Hepatic stellate cell (primary cell): ENCODE measurements around the gene TAF1.
"Not testable (repeated sequence)": the region's sequence is repeated elsewhere in the genome, so short reads cannot be mapped to it uniquely, and the experiment has no call there.

Experiments
- DNase-seq: peaks from one replicate; pipeline ENCODE4 v3.0.0; 2011; ENCODE audit warnings: low spot score

Gene TAF1

DNA sequence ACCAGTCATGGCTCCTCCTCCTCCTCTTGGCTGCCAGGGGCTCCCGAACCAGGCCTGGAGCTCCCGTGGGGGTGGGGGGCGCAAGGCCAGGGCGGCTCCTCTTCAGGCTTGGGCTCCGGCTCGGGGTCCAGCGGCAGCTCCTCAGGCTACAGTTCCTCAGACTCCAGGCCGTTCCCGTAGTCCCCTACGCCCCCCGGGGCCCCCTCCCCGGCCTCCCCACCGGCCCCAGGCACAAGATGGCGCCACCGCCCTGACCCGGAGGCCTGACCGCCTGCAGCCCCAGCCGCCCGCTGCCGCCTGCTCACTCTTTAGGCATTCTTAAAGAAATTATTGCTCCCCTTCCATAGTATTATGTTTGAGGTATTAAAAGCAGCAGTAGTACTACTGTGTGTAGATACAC is 54.5 kb downstream of the TAF1 start:
- no peak for DNase-seq

DNA sequence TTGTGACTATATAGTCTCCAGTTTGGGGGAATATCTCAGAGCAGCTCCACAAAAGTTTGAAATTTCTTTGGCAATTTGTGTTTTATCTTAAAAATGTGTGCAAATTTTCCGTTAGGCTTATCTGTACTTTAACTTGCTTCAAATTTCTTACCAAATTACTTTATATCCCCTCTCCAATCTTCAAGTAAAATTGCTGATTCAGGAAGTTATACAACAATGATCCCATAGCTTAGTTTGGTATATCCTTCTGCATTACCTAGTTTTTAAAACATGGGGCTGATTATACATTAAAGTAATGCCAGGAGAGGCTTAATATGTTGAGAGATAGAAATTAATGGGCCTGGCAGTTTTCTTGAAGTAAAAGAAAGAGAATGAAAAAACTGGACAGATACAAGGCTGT is 66.6 kb downstream of the TAF1 start:
- no peak for DNase-seq

DNA sequence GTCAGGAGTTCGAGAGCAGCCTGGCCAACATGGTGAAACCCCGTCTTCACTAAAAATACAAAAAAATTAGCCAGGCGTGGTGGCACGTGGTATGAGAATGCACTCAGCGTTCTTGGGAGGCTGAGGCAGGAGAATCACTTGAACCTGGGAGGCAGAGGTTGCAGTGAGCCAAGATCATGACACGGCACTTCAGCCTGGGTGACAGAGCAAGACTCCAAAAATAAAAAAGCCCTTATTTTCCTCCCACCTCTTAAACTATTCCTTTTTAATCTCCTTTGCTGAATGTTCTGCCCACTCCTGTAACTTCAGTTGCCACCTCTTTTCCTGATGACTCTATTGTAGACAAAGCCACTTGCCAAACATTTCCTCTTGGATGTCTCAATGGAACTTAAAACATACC is 72.6 kb downstream of the TAF1 start:
- DNase-seq: no peak

DNA sequence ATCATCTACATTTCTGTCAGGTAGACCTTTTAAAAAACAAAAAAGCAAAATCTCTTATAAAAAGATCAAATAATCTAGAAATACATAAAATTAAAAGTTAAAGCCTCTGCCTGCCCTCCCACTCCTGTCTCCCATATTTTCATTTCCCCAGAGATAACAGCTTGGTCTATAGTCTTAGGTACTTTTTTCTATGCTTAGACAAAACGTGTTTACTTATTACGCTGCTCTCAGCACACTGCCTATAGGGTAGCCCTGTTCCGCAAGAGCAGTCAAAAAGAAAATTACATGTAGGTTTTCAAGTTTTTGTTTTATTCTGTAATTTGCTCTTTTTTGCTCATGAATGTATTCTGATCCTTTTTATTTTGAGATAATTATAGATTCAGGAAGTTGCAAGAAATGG is 73.3 kb downstream of the TAF1 start:
- DNase-seq: no peak

DNA sequence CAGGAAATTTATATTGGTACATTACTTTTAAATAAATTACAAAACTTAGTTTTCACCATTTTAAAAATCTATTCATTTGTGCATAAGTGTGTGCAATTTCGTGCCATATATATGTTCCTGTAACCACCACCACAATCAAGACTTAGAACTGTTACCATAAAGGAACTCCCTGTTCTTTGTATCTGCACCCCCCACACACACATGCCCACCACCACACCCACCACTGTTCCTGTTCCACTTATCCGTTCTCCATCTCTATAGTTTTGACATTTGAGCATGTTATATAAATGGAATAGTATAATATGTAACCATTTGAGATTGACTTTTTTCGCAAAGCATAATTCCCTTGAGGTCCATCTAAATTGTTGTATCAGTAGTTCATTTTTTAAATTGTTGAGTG is 73.7 kb downstream of the TAF1 start:
- DNase-seq: no peak

DNA sequence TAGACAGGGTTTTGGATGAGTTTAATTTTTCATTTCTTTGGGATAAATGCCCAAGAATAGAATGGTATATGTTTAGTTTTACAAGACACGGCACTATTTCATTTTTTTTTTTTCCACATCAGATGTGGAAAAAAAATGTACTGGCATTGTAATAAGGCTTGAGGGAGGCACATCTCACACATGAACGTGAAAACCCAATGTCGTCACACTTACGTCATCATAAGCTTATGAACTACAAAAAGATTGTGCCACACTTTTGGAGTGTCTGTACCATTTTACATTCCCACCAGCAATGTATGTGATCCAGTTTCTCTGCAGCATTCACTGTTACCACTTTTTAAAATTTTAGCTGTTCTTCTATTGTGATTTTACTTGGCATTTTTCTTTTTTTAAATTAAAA is 74.2 kb downstream of the TAF1 start:
- no peak for DNase-seq

DNA sequence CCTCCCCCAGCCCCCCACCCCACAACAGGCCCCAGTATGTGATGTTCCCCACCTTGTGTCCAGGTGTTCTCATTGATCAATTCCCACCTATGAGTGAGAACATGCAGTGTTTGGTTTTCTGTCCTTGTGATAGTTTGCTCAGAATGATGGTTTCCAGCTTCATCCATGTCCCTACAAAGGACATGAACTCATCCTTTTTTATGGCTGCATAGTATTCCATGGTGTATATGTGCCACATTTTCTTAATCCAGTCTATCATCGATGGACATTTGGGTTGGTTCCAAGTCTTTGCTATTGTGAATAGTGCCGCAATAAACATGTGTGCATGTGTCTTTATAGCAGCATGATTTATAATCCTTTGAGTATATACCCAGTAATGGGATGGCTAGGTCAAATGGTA is 75.7 kb downstream of the TAF1 start:
- not testable (repeated sequence) for DNase-seq

DNA sequence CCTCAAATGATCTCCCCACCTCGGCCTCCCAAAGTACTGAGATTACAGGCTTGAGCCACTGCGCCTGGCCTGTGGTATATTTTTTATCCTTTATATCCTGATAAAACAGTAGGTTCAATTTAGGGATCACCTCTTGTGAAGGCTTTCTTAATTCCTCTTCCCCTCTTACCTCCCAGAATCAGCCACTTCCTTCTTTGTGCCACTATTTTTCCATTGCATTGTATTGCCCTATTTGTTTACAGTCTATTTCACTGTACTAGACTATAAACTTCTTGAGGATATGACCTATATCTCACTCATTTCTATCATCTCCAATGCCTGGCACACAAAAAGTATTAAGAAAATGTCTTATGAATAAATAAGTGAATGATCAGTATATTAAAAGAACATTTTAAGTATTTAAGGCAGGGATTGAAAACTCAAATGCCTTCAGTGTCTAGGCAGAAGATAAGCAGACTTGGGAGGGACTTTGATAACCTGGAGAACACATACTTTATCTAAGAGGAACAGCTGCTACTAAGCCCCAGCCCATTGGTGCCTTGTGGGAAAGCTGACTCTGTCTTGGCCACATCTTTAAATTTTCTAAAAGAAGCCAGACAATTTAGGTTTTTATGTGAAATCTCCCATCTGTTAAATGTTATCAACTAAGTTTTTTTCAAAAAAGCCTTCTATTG is 84.4 kb downstream of the TAF1 start:
- no peak for DNase-seq

DNA sequence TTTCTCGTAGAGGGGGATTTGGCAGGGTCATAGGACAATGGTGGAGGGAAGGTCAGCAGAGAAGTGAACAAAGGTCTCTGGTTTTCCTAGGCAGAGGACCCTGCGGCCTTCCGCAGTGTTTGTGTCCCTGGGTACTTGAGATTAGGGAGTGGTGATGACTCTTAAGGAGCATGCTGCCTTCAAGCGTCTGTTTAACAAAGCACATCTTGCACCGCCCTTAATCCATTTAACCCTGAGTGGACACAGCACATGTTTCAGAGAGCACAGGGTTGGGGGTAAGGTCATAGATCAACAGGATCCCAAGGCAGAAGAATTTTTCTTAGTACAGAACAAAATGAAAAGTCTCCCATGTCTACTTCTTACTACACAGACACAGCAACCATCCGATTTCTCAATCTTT is 85.4 kb downstream of the TAF1 start:
- DNase-seq: not testable (repeated sequence)

DNA sequence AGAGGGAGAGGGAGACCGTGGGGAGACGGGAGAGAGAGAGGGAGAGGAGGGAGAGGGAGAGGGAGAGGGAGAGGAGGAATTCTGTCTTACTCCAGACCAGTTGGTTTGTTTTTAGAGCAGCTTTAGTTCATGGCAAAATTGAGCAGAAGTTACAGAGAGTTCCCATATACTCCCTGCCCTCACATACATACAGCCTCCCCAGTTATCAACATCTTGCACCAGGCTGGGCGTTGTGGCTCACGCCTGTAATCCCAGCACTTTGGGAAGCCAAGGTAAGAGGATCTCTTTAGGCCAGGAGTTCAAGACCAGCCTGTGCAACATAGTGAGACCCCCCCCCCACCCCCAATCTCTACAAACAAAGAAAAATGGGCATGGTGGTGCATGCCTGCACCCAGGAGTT is 86.9 kb downstream of the TAF1 start:
- DNase-seq: no peak

DNA sequence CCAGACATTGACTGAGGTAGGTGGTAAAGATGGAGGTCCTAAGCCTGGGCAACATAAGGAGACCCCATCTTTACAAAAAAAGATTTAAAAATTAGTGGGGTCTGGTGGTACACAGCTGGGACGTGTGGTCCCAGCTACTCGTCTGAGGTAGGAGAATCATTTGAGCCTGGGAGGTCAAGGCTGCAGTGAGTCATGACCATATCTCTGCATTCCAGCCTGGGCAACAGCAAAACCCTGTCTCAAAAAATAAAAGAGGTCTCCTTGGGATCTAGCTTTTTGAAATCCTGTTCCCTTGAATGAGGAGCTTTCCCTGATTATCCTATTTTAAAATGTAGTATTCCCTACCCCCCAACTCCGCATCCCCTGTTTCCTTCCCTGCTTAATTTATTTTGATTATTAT is 88.1 kb downstream of the TAF1 start:
- DNase-seq: no peak

DNA sequence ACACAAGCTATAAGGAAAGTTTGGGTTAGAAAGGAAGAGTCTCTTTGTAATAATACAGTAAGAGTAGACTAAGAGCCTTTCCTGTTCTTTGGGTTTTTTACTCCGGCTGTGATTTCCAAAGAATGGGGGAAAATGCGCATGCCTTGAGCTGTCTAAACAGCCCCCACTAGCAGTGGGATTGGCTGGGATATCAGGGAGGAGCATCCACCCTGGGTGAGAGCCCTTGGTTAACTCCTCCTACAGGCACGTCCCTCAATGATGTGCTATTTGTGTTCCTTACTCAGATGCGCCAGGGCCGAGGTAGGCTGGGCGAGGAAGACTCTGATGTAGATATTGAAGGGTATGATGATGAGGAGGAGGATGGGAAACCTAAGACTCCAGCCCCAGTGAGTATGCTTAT is 92.7 kb downstream of the TAF1 start:
- DNase-seq: no peak

DNA sequence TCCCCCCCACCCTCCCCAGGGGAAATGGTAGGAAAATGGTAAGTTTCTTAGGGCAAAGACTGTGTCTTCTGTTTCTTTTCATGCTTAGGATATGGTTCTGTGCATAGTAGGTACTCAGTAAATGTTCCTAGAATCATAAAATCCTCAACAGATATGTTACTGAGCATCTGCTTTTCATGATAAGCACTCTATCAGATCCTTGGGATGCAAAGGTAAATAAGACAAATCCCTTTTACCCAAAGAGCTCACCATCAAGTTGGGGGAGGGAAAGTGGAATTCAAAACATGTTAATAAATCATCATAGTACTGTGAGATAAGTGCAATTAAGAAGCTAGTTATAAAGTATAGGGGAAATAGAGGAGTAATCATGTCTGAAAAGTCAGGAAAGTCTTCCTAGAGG is 98.8 kb downstream of the TAF1 start:
- DNase-seq: no peak

DNA sequence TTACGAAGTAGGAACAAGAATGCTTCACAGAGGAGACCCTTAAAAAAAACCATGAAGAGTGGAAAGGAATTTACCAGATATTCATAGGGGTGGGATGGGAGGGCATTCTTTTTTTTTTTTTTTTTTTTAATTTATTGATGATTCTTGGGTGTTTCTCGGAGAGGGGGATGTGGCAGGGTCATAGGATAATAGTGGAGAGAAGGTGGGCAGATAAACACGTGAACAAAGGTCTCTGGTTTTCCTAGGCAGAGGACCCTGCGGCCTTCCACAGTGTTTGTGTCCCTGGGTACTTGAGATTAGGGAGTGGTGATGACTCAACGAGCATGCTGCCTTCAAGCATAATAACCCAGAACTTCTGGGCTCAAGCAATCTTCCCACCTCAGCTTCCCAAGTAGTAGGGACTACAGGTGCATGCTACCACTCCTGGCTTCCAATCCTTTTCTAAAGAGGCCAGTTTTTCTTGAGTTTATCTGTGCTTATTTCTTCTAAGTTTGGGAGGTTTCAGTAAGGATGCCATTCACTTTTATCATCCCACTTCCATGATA is 100.9 kb downstream of the TAF1 start:
- no peak for DNase-seq

DNA sequence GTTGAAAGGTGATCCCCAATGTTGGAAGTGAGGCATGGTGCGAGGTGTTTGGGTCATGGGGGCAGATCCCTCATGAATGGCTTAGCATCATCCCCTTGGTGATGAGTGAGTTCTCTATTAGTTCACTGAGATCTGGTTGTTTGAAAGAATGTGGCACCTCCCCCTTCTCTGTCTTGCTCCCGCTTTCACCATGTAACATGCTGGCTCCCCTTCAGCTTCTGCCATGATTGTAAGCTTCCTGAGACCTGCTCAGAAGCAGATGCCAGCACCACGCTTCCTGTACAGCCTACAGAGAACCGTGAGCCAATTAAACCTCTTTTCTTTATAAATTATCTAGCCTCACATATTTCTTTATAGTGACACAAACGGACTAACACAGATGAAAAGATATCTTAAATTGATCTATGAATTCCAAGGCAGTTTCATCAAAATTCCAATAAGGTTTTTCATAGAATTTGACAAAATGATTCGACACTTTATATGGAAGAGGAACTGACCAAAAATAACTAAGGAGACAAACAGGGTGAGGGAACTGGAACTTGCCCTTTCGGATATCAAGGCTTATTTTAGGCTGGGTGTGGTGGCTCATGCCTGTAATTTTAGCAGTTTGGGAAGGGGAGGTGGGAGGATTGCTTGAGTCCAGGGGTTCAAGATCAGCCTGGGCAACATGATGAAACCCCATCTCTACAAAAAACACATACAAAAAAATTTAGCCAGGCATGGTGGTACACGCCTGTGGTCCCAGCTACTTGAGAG is 109.8 kb downstream of the TAF1 start:
- no peak for DNase-seq

DNA sequence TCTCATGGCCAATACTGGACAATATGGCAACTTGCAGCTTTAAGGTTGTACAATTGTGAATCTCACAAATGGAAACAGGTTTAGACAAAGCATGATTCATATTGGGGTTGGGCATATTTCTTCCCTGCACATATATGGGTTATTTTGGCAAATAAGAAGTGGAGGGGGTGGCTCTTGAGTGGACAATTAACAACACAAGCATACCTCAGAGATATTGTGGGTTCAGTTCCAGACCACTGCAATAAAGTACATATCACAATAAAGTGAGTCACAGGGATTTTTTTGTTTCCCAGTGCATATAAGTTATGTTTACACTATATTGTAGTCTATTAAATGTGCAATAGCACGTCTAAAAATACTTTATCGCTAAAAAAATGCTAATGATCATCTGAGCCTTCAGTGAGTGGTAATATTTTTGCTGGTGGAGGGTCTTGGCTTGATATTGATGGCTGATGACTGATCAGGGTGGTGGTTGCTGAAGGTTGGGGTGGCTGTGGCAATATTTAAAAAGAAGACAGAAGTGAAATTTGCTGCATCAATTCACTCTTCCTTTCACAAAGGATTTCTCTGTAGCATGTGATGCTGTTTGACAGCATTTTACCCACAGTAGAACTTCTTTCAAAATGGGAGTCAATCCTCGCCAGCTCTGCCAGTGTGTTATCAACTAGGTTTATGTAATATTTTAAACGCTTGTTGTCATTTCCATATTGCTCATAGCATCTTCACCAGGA is 116.2 kb downstream of the TAF1 start:
- DNase-seq: no peak

DNA sequence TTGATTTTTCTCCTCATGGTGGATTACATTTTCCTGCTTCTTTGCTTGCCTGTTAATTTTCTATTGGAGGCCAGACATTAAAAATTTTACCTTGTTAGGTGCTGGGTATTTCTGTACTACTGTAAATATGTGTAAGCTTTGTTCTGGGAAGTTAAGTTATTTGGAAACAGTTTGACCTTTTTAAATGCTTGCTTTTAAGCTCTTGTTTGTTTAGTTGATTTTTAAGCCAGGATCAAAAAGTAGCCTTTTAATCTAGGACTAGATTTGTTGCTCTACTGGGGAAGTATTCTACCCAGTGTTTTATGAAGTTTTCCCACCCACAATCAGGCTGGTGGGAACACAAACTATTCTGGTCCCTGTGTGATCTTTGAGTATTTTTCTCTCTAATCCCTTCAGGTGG is 121.7 kb downstream of the TAF1 start:
- no peak for DNase-seq

DNA sequence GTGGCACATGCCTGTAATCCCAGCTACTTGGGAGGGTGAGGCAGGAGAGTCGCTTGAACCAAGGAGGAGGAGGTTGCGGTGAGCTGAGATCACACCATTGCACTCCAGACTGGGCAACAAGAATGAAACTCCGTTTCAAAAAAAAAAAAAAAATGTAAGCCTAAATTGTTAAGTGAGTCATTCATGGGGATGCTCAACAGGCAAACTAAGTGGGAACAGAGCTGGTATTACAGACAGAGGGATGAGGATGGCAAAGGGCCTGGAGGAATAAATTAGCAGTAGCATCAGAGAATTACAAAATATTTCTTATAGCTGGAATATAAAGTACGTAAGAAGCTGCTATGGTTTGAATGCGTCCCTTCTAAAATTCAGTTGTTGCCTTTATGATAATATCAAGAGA is 123.4 kb downstream of the TAF1 start:
- DNase-seq: no peak

DNA sequence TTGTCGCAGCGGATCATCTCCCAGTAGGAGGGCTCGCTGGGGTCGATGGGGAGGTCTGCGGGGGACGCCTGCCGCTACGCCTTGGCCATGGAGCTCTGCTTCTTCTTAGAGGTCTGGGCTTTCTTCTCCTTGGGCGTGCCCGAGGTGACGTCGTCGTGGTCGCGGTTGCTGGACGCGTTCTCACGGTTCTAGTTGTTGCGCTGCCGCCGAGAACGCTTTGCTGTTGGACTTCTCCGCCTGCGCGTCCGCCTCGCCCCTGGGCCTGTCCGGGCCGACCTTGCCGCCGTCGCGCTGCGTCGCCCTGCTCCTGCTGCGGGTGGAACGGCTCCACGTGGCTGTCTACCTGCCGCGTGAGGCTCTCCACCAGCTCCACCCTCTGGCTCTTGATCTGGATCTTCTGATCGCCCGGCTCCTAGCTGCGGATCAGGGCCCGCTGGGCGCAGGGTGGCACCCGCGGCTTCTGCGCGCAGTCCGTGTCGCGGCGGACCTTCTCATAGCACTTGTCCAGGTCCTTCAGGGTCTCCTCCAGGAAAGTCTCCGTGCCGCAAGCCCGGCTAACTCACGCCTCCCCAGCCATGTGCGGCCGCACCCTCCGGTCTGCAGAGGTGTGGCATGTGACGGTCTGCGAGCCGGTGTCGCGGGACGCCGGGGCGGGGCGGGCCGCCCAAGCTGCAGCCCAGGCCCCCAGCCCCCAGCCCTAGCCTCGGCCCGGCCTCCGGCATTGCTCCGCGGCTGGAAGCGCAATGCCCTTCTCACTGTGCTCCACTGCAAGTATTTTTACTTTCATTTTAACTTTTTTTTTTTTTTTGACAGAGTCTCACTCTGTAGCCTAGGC is 126.3 kb downstream of the TAF1 start:
- DNase-seq: peak; percentile 30

DNA sequence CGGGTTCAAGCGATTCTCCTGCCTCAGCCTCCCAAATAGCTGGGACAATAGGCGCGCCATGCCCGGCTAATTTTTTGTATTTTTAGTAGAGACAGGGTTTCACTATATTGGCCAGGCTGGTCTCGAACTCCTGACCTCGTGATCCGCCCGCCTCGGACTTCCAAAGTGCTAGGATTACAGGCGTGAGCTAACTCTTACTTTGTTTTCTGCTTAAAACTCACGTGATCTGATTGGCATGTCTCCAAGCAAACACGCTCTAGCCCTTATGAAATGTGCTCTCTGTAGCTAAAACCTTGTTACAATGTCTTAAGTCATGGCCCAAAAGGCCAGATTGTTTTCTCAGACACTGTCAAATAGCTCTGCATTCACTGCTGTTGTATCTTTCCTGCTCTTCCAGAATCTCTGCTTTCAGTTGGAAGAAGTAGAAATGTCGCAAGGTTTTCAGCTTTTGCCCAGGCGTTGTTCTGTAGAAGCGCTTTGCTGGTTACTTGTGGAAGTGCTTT is 127.0 kb downstream of the TAF1 start:
- no peak for DNase-seq

DNA sequence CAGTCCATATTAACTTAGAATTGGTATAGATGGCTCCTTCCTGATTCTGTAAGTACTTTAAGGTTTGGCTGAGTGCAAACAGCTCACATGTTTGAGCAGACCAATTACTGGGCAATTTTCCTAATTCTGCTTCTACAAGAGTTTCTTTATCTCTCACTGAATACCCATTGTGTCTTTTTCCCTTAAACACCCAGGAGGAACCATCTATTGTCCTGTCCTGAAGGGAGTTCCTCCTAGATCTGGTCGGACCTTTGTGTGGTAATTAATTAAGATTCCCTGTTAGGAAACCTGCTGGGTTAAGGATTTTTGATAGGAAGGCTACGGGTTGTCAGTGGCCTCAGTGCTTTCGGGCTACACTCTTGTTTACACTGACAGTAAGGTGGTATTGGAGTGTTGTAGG is 129.8 kb downstream of the TAF1 start:
- not testable (repeated sequence) for DNase-seq

DNA sequence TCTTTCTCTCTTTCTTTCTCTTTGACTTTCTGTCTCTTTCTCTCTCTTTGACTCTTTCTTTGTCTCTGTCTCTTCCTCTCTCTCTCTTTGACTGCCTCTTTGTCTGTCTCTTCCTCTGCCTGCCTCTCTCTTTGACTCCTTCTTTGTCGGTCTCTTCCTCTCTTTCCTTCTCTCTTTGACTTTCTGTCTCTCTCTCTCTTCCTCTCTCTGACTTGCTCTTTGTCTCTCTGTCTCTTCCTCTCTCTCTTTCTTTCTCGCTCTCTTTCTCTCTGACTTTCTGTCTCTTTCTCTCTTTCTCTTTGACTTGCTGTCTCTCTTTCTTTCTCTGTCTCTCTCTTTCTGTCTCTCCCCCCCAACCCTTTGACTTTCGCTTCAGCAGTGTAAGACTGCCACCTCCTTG is 130.3 kb downstream of the TAF1 start:
- DNase-seq: no peak
